HG02981 (cell line): ENCODE results near the gene MX1.

Experiments used
- ATAC-seq: cut with Tn5 transposase; IDR thresholded peaks from one replicate; pipeline ENCODE4 v1.9.1; 2021; ENCODE audit warnings: mild to moderate bottlenecking, moderate library complexity; ENCODE audit not compliant: unreplicated experiment

The MX1 gene

GRCh38 chr21:41425954-41426675 is at the start of gene MX1:
Gene MX1 (plus strand): TSS chr21:41426239. CDS start chr21:41432071, 5,832 bp downstream.
- ATAC-seq: peak; percentile 88

GRCh38 chr21:41377715-41378114 is 48.3 kb upstream of the MX1 start:
- no peak for ATAC-seq

GRCh38 chr21:41378849-41379248 is 47.2 kb upstream of the MX1 start:
- ATAC-seq: no peak

- ATAC-seq: no peak
Measured at GRCh38 chr21:41379901-41380300, 46.1 kb upstream of the MX1 start.

GRCh38 chr21:41381731-41382130 is 44.3 kb upstream of the MX1 start:
- ATAC-seq: no peak

GRCh38 chr21:41387042-41387819 is 38.8 kb upstream of the MX1 start:
- ATAC-seq: no peak

- ATAC-seq: no peak
Measured at GRCh38 chr21:41387824-41388223, 38.2 kb upstream of the MX1 start.

- ATAC-seq: no peak
Measured at GRCh38 chr21:41388259-41388658, 37.8 kb upstream of the MX1 start.

- ATAC-seq: no peak
Measured at GRCh38 chr21:41390043-41390639, 35.9 kb upstream of the MX1 start.

GRCh38 chr21:41393876-41394465 is 32.1 kb upstream of the MX1 start:
- ATAC-seq: no peak

- ATAC-seq: no peak
Measured at GRCh38 chr21:41396558-41397075, 29.4 kb upstream of the MX1 start.

GRCh38 chr21:41397471-41397891 is 28.6 kb upstream of the MX1 start:
- ATAC-seq: no peak

GRCh38 chr21:41398251-41398650 is 27.8 kb upstream of the MX1 start:
- no peak for ATAC-seq

- no peak for ATAC-seq
Measured at GRCh38 chr21:41398831-41399230, 27.2 kb upstream of the MX1 start.

GRCh38 chr21:41399246-41399800 is 26.7 kb upstream of the MX1 start:
- no peak for ATAC-seq

GRCh38 chr21:41402231-41402630 is 23.8 kb upstream of the MX1 start:
- ATAC-seq: no peak

- no peak for ATAC-seq
Measured at GRCh38 chr21:41402796-41403195, 23.2 kb upstream of the MX1 start.

- no peak for ATAC-seq
Measured at GRCh38 chr21:41403331-41403730, 22.7 kb upstream of the MX1 start.

- no peak for ATAC-seq
Measured at GRCh38 chr21:41403966-41404365, 22.1 kb upstream of the MX1 start.

- no peak for ATAC-seq
Measured at GRCh38 chr21:41405321-41405720, 20.7 kb upstream of the MX1 start.

GRCh38 chr21:41406340-41406739 is 19.7 kb upstream of the MX1 start:
- ATAC-seq: no peak
